ENCODE measurements around the gene FAXC. TPM values are rescaled to one million over a fixed set of nuclear protein-coding genes. Genes with fewer than 3 reads are reported as not detected.

The FAXC gene
- total and polyA plus RNA-seq, 8 donors, result 0.60 to 6.3 (median 2.4) TPM

GRCh38 chr6:99252421-99252820, 97.1 kb downstream of the FAXC start:
- H3K27me3 ChIP-seq, result no peaks in the 10 kb centered on the region
- no peak for ATAC-seq
- H3K4me3 ChIP-seq, result no peak overlapping the region
- no peaks in the 10 kb centered on the region for H3K36me3 ChIP-seq
- FAIRE-seq, result no peak
- TF ChIP-seq, protein P1, sequence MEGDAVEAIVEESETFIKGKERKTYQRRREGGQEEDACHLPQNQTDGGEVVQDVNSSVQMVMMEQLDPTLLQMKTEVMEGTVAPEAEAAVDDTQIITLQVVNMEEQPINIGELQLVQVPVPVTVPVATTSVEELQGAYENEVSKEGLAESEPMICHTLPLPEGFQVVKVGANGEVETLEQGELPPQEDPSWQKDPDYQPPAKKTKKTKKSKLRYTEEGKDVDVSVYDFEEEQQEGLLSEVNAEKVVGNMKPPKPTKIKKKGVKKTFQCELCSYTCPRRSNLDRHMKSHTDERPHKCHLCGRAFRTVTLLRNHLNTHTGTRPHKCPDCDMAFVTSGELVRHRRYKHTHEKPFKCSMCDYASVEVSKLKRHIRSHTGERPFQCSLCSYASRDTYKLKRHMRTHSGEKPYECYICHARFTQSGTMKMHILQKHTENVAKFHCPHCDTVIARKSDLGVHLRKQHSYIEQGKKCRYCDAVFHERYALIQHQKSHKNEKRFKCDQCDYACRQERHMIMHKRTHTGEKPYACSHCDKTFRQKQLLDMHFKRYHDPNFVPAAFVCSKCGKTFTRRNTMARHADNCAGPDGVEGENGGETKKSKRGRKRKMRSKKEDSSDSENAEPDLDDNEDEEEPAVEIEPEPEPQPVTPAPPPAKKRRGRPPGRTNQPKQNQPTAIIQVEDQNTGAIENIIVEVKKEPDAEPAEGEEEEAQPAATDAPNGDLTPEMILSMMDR (IDR thresholded peaks at IDR 0.05), result no peak
- no peak for DNase-seq
- no peak overlapping the region for H3K27ac ChIP-seq
- H3K4me1 ChIP-seq, result no peaks in the 10 kb centered on the region
- intact Hi-C loops (cut with DNase I), result no loop called here
- no peaks in the 10 kb centered on the region for H3K9me3 ChIP-seq
- 84 to 86% methylated on average over 9 of the region's 9 CpGs for WGBS, 2 donors

DNA sequence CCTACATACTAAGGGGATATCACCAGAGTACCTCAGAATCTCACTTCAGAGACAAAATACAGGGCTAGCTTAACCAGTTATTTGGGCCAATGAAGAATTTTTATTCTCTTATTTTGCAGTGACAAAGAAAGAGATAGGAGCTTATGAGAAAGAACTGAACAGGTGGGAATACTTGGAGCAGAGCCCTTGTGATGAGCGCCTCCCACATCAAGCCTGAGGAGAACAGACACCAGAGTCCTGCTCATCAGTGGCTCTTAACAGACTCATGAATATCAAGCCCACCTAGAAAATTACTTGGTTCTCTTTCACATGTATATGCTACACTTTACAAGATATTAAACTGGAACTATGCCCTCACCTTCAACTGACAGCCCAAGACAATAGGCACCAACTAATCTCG, 99.0 kb downstream of the FAXC start:
- H3K27ac ChIP-seq, result no peak overlapping the region
- H3K4me3 ChIP-seq, result no peak overlapping the region
- 89 to 92% methylated on average over 2 of the region's 2 CpGs for WGBS, 2 donors
- ATAC-seq (no peak), DNase-seq (no peak), FAIRE-seq (no peak)
- no peaks in the 10 kb centered on the region for H3K36me3 ChIP-seq
- H3K27me3 ChIP-seq, result no peaks in the 10 kb centered on the region
- no peaks in the 10 kb centered on the region for H3K9me3 ChIP-seq
- no peaks in the 10 kb centered on the region for H3K4me1 ChIP-seq
- intact Hi-C loops (cut with DNase I), result no loop called here
- TF ChIP-seq, protein P1 (IDR thresholded peaks at IDR 0.05), result no peak

DNA sequence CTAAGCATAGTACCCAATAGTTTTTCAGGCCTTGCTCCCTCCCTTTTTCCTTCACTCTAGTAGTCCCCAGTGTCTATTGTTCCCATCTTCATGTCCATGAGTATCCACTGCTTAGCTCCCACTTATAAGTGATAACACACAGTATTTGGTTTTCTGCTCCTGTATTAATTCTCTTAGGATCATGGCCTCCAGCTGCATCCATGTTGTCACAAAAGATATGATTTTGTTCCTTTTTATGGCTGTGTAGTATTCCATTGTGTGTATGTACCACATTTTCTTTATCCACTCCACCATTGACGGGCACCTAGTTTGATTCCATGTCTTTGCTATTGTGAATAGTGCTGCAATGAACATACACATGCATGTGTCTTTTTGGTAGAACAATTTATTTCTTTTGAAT, 102.9 kb downstream of the FAXC start:
- H3K36me3 ChIP-seq, result no peaks in the 10 kb centered on the region
- intact Hi-C loops (cut with DNase I), result no loop called here
- TF ChIP-seq, protein P1 (IDR thresholded peaks at IDR 0.05), result no peak
- no peaks in the 10 kb centered on the region for H3K4me1 ChIP-seq
- H3K9me3 ChIP-seq, result no peaks in the 10 kb centered on the region
- H3K4me3 ChIP-seq, result no peak overlapping the region
- H3K27me3 ChIP-seq, result no peaks in the 10 kb centered on the region
- DNase-seq (no peak), FAIRE-seq (no peak), ATAC-seq (no peak)
- WGBS, 2 donors, result 88 to 90% methylated on average over 1 of the region's 1 CpG
- no peak overlapping the region for H3K27ac ChIP-seq

GRCh38 chr6:99241905-99242534, 107.5 kb downstream of the FAXC start:
- no peak for FAIRE-seq
- no peak for ATAC-seq
- 33% methylated on average over 5 of the region's 5 CpGs for WGBS, 2 donors
- TF ChIP-seq, protein P1 (IDR thresholded peaks at IDR 0.05), result no peak
- Histone ChIP-seq H3K9me3 (no peaks in the 10 kb centered on the region), H3K36me3 (no peaks in the 10 kb centered on the region), H3K4me3 (no peak overlapping the region), H3K4me1 (no peaks in the 10 kb centered on the region), H3K27ac (no peak overlapping the region), H3K27me3 (no peaks in the 10 kb centered on the region)
- intact Hi-C loops (cut with DNase I), result no loop called here
- no peak for DNase-seq

- TF ChIP-seq, protein P1 (IDR thresholded peaks at IDR 0.05), result no peak
- ATAC-seq (no peak), DNase-seq (no peak), FAIRE-seq (no peak)
- no peaks in the 10 kb centered on the region for H3K4me1 ChIP-seq
- intact Hi-C loops (cut with DNase I), result no loop called here
- H3K9me3 ChIP-seq, result no peaks in the 10 kb centered on the region
- 66 to 76% methylated on average over 3 of the region's 3 CpGs for WGBS, 2 donors
- no peaks in the 10 kb centered on the region for H3K36me3 ChIP-seq
- H3K4me3 ChIP-seq, result no peak overlapping the region
- H3K27me3 ChIP-seq, result peaks cover 0 to 4% (median 0%) of the 10 kb centered on the region in 4 donors
- H3K27ac ChIP-seq, result no peak overlapping the region
Measured at GRCh38 chr6:99236010-99236409, 113.5 kb downstream of the FAXC start.

All from pancreas (tissue), 10 donors.